Spleen (tissue), 11 donors: ENCODE results near the gene GALNT17. TPM values are rescaled to one million over a fixed set of nuclear protein-coding genes. Genes with fewer than 3 reads are reported as not detected.

ENCODE experiments used
- DNase-seq: peaks from one replicate; pipeline ENCODE4 v3.0.0-alpha.2; 2020
- H3K27ac ChIP-seq, 8 donors: fragments of 200-600 bp; sonication (generic) in 7 of 8; 1 replicate in 4 of 8; 2 replicates in 4 of 8; pipeline versions ENCODE4 v1.5.0 to v1.8.0; 2016 to 2021; ENCODE audit warnings: inconsistent platforms in 4 of 8, mild to moderate bottlenecking in 4 of 8, moderate library complexity in 1 of 8
- H3K27me3 ChIP-seq, 7 donors: fragments of 200-600 bp; sonication (generic) in 6 of 7; replicated peaks in 1 of 7; 1 replicate in 4 of 7; 2 replicates in 3 of 7; pipeline versions ENCODE4 v1.5.0 to v1.8.0; 2016 to 2021; ENCODE audit warnings: inconsistent platforms in 3 of 7, mild to moderate bottlenecking in 1 of 7
- H3K36me3 ChIP-seq, 6 donors: fragments of 200-600 bp; sonication (generic) in 5 of 6; 1 replicate in 4 of 6; 2 replicates in 2 of 6; pipeline versions ENCODE4 v1.5.0 to v1.8.0; 2016 to 2021; ENCODE audit warnings: inconsistent platforms in 2 of 6
- H3K4me1 ChIP-seq, 6 donors: fragments of 200-600 bp; sonication (generic) in 5 of 6; 1 replicate in 3 of 6; 2 replicates in 3 of 6; pipeline versions ENCODE4 v1.5.0 to v1.8.0; 2016 to 2021; ENCODE audit warnings: inconsistent platforms in 3 of 6
- H3K4me3 ChIP-seq, 8 donors: fragments of 200-600 bp; sonication (generic) in 7 of 8; 1 replicate in 4 of 8; 2 replicates in 4 of 8; pipeline versions ENCODE4 v1.5.0 to v1.8.0; 2016 to 2021; ENCODE audit warnings: inconsistent platforms in 4 of 8, mild to moderate bottlenecking in 4 of 8, moderate library complexity in 2 of 8
- H3K9me3 ChIP-seq, 8 donors: fragments of 200-600 bp; sonication (generic) in 7 of 8; 1 replicate in 4 of 8; 2 replicates in 4 of 8; pipeline versions ENCODE4 v1.5.0 to v1.8.0; 2016 to 2021; ENCODE audit warnings: inconsistent platforms in 4 of 8
- POLR2A ChIP-seq, 3 donors: fragments of 450-650 bp; IDR thresholded peaks; one replicate each; pipeline ENCODE4 v1.5.1; 2017; ENCODE audit warnings: antibody characterized with exemption in 3 of 3, mild to moderate bottlenecking in 1 of 3
- POLR2AphosphoS5 ChIP-seq, 3 donors: sonication (generic); formaldehyde crosslinking; IDR thresholded peaks; one replicate each; pipeline ENCODE4 v1.5.1; 2017; ENCODE audit warnings: antibody characterized with exemption in 3 of 3
- WGBS, 5 donors: extraction: QIAGEN DNeasy Blood & Tissue Kit in 3 of 5; methylation state at CpG; one replicate each; pipeline versions ENCODE4 v1.1.5 to v1.1.7; 2013 to 2018; 5-methylcytosine and 5-hydroxymethylcytosine counted together
- intact Hi-C: fragments of 100-400 bp; cut with DNase I; formaldehyde crosslinking; loops from one replicate; pipeline ENCODE4 v1.15.0; 2023; ENCODE audit warnings: low total_unique reads
- polyA plus RNA-seq, 3 donors: library from polyadenylated mRNA; stranded (reverse); fragments of 200-250 nt; gene quantifications; one replicate each; pipeline ENCODE4 v1.2.1, GENCODE V29; 2013
- total RNA-seq, 7 donors: library from RNA; depleted of rRNA in 3 of 7; stranded (reverse); fragments of >200 nt in 3 of 7; fragmentation: NEBNext Ultra II Directional in 4 of 7; extraction: Animal tissue kit (Norgen Biotek cat#: 25700) in 4 of 7; gene quantifications; one replicate each; pipeline versions ENCODE4 v1.1.0 to v1.2.1, GENCODE V29; 2016 to 2021
- TF ChIP-seq, protein P1 (sequence below), 11 experiments: fragments of 200-600 bp in 7 of 11; fragments of 450-650 bp in 4 of 11; sonication (generic) in 4 of 11; IDR thresholded peaks in 8 of 11; conservative IDR thresholded peaks in 3 of 11; 1 replicate in 7 of 11; 2 replicates in 4 of 11; pipeline versions ENCODE4 v1.4.0 to v1.8.0; 2016 to 2021; ENCODE audit warnings: antibody characterized with exemption in 11 of 11, inconsistent platforms in 4 of 11, mild to moderate bottlenecking in 1 of 11
- donor health status: healthy with polysubstance abuse.
- donor health status: DM: no; HTN: no; CAD: no; lungs with moderate emphysema.
- donor health status: DM: no; HTN: no; CAD: no.
- donor health status: Bipolar disorder and iron deficiency.
- donor health status: healthy.
- donor health status: DM: no; HTN: no; CAD: no.
- donor health status: DM: yes; HTN: yes; CAD: no.

GALNT17 gene
- total and polyA plus RNA-seq, 10 donors, result 0.39 to 10.8 (median 3.1) TPM

DNA sequence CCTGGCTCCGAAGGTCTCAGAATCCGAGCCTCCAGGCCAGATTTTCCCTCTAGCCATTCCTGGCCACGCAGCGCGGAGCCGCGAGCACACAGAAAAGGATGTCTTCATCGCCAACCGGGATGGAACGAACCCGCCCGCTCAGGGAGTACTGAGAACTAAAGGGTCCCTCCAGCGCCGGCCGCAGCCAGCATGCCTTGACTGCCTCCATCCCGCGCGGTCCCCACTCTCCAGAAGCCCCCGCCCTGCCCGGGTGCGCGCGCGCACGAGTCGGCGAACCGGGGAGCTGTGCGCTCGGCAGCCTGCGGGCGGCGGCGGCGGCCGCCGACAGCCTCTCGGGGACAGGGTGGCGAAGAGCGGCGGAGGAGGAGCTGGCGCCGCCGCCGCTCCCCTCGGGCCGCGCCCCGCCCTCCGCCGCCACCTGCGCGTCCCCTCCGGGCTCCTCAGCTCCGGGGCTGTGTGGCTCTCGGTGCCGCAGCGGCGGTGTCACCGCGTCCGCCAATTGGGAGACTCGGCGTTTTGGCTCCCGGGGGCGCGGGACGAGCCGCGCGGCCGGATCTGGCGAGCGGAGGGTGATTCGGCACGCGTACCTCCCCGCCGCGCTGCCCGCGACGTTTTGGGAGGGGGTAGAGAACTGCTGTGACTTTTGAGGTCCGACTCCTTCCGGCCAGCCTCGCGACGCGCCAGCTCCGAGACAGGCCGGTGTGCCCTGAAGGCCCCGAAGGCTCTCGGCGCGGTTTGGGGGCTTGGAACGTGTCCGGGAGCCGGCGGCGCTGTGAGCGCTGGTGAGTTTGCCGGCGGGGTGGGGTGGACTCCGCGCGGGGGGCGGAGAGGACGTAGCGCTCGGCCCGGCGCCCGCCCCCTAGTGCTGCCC is 453 bp upstream of the GALNT17 start:
- intact Hi-C loops, result no loop called here
- Histone ChIP-seq H3K27ac (peak overlapping the region in 4 of 8 donors; percentile 13 to 66 (median 30)), H3K4me1 (peaks cover 0 to 32% (median 11%) of the 10 kb centered on the region in 6 donors), H3K9me3 (no peaks in the 10 kb centered on the region), H3K36me3 (no peaks in the 10 kb centered on the region), H3K27me3 (peaks cover 0 to 55% (median 26%) of the 10 kb centered on the region in 7 donors), H3K4me3 (peak overlapping the region in 7 of 8 donors; percentile 46 to 70 (median 50))
- peak; percentile 72 for DNase-seq
- WGBS, 5 donors, result 0 to 10% (median 2%) methylated on average over 15 to 113 of the region's 113 CpGs
- TF ChIP-seq, protein P1, sequence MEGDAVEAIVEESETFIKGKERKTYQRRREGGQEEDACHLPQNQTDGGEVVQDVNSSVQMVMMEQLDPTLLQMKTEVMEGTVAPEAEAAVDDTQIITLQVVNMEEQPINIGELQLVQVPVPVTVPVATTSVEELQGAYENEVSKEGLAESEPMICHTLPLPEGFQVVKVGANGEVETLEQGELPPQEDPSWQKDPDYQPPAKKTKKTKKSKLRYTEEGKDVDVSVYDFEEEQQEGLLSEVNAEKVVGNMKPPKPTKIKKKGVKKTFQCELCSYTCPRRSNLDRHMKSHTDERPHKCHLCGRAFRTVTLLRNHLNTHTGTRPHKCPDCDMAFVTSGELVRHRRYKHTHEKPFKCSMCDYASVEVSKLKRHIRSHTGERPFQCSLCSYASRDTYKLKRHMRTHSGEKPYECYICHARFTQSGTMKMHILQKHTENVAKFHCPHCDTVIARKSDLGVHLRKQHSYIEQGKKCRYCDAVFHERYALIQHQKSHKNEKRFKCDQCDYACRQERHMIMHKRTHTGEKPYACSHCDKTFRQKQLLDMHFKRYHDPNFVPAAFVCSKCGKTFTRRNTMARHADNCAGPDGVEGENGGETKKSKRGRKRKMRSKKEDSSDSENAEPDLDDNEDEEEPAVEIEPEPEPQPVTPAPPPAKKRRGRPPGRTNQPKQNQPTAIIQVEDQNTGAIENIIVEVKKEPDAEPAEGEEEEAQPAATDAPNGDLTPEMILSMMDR (IDR thresholded peaks at IDR 0.05 in 8 of 11, conservative IDR thresholded peaks at IDR 0.05 in 3 of 11), result peak in 2 of 11 experiments; percentile 20 to 30
- TF ChIP-seq POLR2AphosphoS5 (IDR thresholded peaks at IDR 0.05) (peak in 2 of 3 donors; percentile 2 to 30), POLR2A (IDR thresholded peaks at IDR 0.05) (no peak)

DNA sequence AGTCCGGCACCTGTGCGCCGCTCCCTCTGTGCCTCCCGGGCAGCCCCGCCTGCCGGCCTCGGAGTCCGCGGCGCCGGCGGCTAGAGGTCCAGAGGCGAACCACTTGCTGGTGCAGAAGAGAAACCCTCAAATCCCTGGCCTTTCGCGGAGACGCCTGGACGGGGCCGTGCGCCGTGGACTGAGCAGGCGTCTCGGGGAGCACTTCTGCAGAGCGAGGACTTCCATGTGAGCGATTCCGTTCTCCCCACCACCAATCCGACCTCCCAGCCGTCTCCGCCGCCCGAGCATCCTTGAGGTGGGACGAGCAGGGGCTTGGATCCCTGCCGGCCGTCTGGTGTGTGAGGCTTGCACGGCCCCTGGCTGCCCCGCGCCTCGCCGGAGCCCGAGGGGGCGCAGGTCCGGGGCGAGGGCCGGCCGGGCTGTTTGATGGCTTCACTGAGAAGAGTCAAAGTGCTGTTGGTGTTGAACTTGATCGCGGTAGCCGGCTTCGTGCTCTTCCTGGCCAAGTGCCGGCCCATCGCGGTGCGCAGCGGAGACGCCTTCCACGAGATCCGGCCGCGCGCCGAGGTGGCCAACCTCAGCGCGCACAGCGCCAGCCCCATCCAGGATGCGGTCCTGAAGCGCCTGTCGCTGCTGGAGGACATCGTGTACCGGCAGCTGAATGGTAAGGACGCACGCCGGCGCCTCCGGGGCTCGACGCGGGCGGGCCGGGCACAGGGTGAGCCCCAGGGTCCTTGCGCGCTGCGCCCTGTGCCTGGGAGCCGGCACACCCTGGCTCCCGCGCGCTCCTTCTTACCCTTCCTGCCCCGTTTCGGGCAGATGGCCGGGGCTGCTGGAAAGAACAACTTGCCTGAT is 660 bp downstream of the GALNT17 start:
- peaks cover 0 to 32% (median 11%) of the 10 kb centered on the region in 6 donors for H3K4me1 ChIP-seq
- H3K27me3 ChIP-seq, result peaks cover 0 to 55% (median 26%) of the 10 kb centered on the region in 7 donors
- WGBS, 5 donors, result 2 to 12% (median 4%) methylated on average over 24 to 88 of the region's 88 CpGs
- peak overlapping the region in 1 of 8 donors; percentile 66 for H3K27ac ChIP-seq
- no peak for DNase-seq
- TF ChIP-seq, protein P1 (IDR thresholded peaks at IDR 0.05 in 8 of 11, conservative IDR thresholded peaks at IDR 0.05 in 3 of 11), result no peak
- peak in 1 of 3 donors; percentile 30 for TF ChIP-seq POLR2AphosphoS5 (IDR thresholded peaks at IDR 0.05)
- peak overlapping the region; percentile 23 to 70 (median 48) for H3K4me3 ChIP-seq
- intact Hi-C loops, result no loop called here
- no peaks in the 10 kb centered on the region for H3K36me3 ChIP-seq
- no peaks in the 10 kb centered on the region for H3K9me3 ChIP-seq

GRCh38 chr7:71133232-71133622 is 1.3 kb downstream of the GALNT17 start:
- H3K4me1 ChIP-seq, result peaks cover 0 to 32% (median 11%) of the 10 kb centered on the region in 6 donors
- no peak for DNase-seq
- H3K9me3 ChIP-seq, result no peaks in the 10 kb centered on the region
- WGBS, 5 donors, result 12 to 16% (median 14%) methylated on average over 13 to 17 of the region's 17 CpGs
- H3K36me3 ChIP-seq, result no peaks in the 10 kb centered on the region
- H3K27me3 ChIP-seq, result peaks cover 0 to 55% (median 26%) of the 10 kb centered on the region in 7 donors
- intact Hi-C loops, result no loop called here
- H3K4me3 ChIP-seq, result peak overlapping the region in 7 of 8 donors; percentile 46 to 70 (median 50)
- H3K27ac ChIP-seq, result no peak overlapping the region
- TF ChIP-seq POLR2AphosphoS5 (IDR thresholded peaks at IDR 0.05), result no peak
- no peak for TF ChIP-seq POLR2A (IDR thresholded peaks at IDR 0.05)
- TF ChIP-seq, protein P1 (IDR thresholded peaks at IDR 0.05 in 8 of 11, conservative IDR thresholded peaks at IDR 0.05 in 3 of 11), result no peak
